ENCODE results near the gene EHD4. TPM values are rescaled to one million over a fixed set of nuclear protein-coding genes. Genes with fewer than 3 reads are reported as not detected.

The EHD4 gene
- total RNA-seq, 1 donor from 2014 or later, result 18.8 TPM

DNA sequence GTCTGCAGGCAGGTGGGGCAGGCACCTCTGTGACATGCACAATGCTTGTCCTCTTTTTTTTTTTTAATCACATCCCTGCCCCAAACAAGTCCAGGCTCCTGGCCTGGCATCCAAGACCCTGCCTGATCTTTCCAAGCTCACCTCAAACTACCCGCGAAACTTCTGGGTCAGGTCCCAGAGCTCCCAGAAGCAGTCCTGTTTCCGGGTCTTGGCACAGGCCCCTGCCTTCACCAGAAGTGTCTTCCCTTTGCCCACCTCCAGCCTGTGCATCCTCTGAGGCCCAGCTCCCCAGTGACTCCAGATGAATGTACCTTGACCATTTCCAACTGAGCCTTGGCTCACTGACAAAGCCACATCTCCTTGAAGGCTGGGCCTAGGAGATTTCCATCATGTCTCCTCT is 25.5 kb upstream of the EHD4 start:
- Mint-ChIP-seq H3K27ac (no peak overlapping the region), H3K27me3 (peaks cover 14% of the 10 kb centered on the region), H3K9me3 (no peaks in the 10 kb centered on the region), H3K4me1 (ENCODE audit: unreplicated experiment) (peaks cover 8% of the 10 kb centered on the region), H3K36me3 (no peaks in the 10 kb centered on the region), H3K4me3 (no peak overlapping the region)
- no peak for DNase-seq (ENCODE audit: extremely low spot score, unreplicated experiment)
- TF ChIP-seq, protein P1, sequence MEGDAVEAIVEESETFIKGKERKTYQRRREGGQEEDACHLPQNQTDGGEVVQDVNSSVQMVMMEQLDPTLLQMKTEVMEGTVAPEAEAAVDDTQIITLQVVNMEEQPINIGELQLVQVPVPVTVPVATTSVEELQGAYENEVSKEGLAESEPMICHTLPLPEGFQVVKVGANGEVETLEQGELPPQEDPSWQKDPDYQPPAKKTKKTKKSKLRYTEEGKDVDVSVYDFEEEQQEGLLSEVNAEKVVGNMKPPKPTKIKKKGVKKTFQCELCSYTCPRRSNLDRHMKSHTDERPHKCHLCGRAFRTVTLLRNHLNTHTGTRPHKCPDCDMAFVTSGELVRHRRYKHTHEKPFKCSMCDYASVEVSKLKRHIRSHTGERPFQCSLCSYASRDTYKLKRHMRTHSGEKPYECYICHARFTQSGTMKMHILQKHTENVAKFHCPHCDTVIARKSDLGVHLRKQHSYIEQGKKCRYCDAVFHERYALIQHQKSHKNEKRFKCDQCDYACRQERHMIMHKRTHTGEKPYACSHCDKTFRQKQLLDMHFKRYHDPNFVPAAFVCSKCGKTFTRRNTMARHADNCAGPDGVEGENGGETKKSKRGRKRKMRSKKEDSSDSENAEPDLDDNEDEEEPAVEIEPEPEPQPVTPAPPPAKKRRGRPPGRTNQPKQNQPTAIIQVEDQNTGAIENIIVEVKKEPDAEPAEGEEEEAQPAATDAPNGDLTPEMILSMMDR (conservative IDR thresholded peaks at IDR 0.05), result no peak

DNA sequence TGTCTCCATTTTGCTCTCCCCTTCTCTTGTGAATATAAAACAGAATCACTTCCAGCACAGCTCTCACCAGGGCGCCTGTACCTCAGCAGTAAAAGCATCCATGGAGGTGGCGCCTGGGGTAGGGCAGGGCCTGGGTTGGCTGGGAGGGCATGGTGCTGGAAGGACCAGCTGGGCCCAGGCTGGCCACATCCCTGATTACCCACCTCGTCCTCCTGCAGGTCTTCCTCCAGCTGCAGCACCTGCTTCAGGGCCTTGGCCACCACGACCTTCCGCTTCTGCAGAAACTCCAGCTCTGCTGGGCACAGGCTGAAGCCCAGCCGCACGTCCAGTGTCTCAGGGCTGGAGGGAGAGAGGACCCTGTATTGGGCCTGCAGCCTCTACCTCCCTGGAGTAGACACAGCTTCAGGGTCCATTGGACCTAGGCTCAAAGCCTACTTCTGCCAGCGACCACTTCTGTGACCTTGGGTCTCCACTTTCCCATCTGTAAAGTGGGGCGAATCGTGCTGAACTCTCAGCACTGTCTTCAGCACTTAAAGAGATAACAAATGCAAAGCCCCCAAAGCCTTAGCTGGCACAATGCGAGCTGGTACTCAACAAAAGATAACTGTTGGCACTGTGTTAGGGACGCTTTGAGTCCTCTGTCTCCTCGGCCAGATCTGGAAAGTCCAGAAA is 24.7 kb upstream of the EHD4 start:
- peaks cover 10% of the 10 kb centered on the region for H3K27me3 Mint-ChIP-seq
- H3K27ac Mint-ChIP-seq, result no peak overlapping the region
- no peaks in the 10 kb centered on the region for H3K9me3 Mint-ChIP-seq
- H3K4me3 Mint-ChIP-seq, result no peak overlapping the region
- TF ChIP-seq, protein P1 (conservative IDR thresholded peaks at IDR 0.05), result no peak
- no peak for DNase-seq (ENCODE audit: extremely low spot score, unreplicated experiment)
- H3K36me3 Mint-ChIP-seq, result no peaks in the 10 kb centered on the region
- peaks cover 8% of the 10 kb centered on the region for H3K4me1 Mint-ChIP-seq (ENCODE audit: unreplicated experiment)

DNA sequence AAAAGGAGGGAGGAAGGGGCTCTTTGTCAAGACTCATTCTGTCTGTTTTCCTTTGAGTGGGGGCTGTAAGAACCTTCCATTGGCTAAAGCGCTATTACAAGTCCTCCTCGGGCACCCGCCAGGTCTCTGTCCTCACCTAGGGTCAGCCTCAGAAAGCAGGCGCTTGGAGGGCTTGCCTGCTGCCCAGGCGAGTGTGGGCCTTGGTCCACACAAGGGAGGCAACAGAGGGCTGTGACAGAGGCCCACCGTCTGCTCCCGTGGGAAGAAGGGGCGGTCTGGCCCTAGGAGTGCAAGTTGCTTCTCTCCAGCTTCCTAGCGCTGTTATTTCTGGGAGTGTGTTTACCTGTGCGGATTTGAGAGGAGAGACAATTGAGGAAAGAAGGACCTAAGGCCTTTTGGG is 24.0 kb upstream of the EHD4 start:
- TF ChIP-seq, protein P1 (conservative IDR thresholded peaks at IDR 0.05), result no peak
- Mint-ChIP-seq H3K9me3 (no peaks in the 10 kb centered on the region), H3K27me3 (peaks cover 10% of the 10 kb centered on the region), H3K4me1 (ENCODE audit: unreplicated experiment) (peaks cover 8% of the 10 kb centered on the region), H3K27ac (no peak overlapping the region), H3K36me3 (no peaks in the 10 kb centered on the region), H3K4me3 (no peak overlapping the region)
- no peak for DNase-seq (ENCODE audit: extremely low spot score, unreplicated experiment)

DNA sequence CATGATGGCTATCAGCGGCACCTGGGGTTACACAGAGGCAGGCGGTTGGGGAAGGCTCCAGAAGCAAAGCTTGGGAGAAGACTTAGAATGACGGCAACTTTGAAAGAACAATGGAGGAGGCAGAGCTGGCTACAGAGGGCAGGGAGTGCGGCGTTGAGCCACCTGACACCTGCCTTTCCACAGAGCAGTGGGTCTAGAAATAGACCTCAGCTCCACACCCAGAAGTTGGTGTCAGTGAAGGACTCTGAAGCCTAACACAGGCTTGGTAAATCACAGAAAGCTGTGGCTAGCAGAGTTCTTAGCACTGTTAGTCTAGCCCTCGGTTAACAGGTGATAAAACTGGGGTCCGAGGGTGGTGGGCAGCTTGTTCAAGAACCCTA is 23.1 kb upstream of the EHD4 start:
- no peak for DNase-seq (ENCODE audit: extremely low spot score, unreplicated experiment)
- H3K4me3 Mint-ChIP-seq, result no peak overlapping the region
- TF ChIP-seq, protein P1 (conservative IDR thresholded peaks at IDR 0.05), result no peak
- H3K27me3 Mint-ChIP-seq, result peaks cover 7% of the 10 kb centered on the region
- peaks cover 8% of the 10 kb centered on the region for H3K4me1 Mint-ChIP-seq (ENCODE audit: unreplicated experiment)
- no peaks in the 10 kb centered on the region for H3K36me3 Mint-ChIP-seq
- H3K27ac Mint-ChIP-seq, result no peak overlapping the region
- H3K9me3 Mint-ChIP-seq, result no peaks in the 10 kb centered on the region

DNA sequence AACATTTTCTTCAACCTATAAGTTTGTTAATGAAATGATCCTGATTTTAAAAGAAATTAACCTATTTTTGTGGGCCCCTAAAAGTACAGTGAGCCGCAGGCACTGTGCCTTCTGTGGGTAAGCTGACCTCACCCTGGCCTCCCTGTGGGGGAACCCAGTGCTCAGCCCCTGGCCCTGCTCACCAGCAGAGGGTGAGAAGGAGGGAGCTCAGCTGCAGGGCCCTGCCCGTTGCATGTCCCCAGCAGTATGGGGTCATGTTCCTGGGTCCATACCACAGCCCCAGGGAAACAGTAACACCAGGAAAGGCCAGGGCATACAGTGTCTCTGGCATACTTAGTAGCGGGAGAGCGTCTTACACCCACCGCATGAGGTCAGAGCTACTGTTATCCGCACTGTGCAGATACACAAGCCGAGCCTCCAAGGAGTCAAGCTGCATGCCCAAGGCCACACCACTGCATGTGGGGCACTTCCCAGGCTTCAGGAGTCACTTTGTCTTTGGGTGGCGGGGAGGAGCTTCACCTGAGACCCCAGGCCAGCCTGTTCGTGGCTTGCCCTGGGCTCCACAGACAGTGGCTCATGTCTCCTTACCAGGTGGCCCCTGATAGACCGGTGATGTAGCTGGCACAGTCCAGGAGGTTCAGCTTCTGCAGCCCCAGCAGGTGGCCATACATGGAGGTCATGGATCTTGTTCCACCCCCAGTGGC is 22.6 kb upstream of the EHD4 start:
- Mint-ChIP-seq H3K27ac (no peak overlapping the region), H3K4me3 (no peak overlapping the region), H3K4me1 (ENCODE audit: unreplicated experiment) (peaks cover 8% of the 10 kb centered on the region), H3K9me3 (no peaks in the 10 kb centered on the region), H3K27me3 (peaks cover 7% of the 10 kb centered on the region), H3K36me3 (no peaks in the 10 kb centered on the region)
- TF ChIP-seq, protein P1 (conservative IDR thresholded peaks at IDR 0.05), result no peak
- no peak for DNase-seq (ENCODE audit: extremely low spot score, unreplicated experiment)

Measured in type B pancreatic cell (in vitro differentiated cells).